Esophagus muscularis mucosa (tissue), 4 donors: Measurements from ENCODE around the gene PRRG1. TPM values are rescaled to one million over a fixed set of nuclear protein-coding genes. Genes with fewer than 3 reads are reported as not detected.

Experiments used
- DNase-seq: peaks from one replicate; pipeline ENCODE4 v3.0.0-alpha.2; 2017; ENCODE audit errors: extremely low spot score
- H3K27ac ChIP-seq, 4 donors: fragments of 200-600 bp; sonication (generic); replicated peaks in 1 of 4; 1 replicate in 3 of 4; 2 replicates in 1 of 4; pipeline ENCODE4 v1.5.1; 2016 to 2019; ENCODE audit warnings: mild to moderate bottlenecking in 1 of 4
- H3K27me3 ChIP-seq, 4 donors: fragments of 200-600 bp; sonication (generic); one replicate each; pipeline versions ENCODE4 v1.5.1 to v1.6.0; 2016 to 2019
- H3K36me3 ChIP-seq, 4 donors: fragments of 200-600 bp; sonication (generic); one replicate each; pipeline ENCODE4 v1.5.1; 2016 to 2019
- H3K4me1 ChIP-seq, 4 donors: fragments of 200-600 bp; sonication (generic); one replicate each; pipeline ENCODE4 v1.5.1; 2016 to 2019
- H3K4me3 ChIP-seq, 4 donors: fragments of 200-600 bp; sonication (generic); 1 replicate in 2 of 4; 2 replicates in 2 of 4; pipeline ENCODE4 v1.5.1; 2016 to 2019; ENCODE audit warnings: mild to moderate bottlenecking in 4 of 4, moderate library complexity in 1 of 4
- H3K9me3 ChIP-seq, 4 donors: fragments of 200-600 bp; sonication (generic); 1 replicate in 3 of 4; 2 replicates in 1 of 4; pipeline ENCODE4 v1.5.1; 2016 to 2019
- EP300 ChIP-seq: sonication (generic); formaldehyde crosslinking; IDR thresholded peaks from one replicate; pipeline ENCODE4 v1.6.1; 2017; ENCODE audit warnings: antibody characterized with exemption
- POLR2A ChIP-seq: fragments of 450-650 bp; IDR thresholded peaks from one replicate; pipeline ENCODE4 v1.6.1; 2017; ENCODE audit warnings: antibody characterized with exemption, moderate library complexity, mild to moderate bottlenecking, low read depth
- POLR2AphosphoS5 ChIP-seq, 2 donors: sonication (generic); formaldehyde crosslinking; IDR thresholded peaks; one replicate each; pipeline ENCODE4 v1.6.1; 2017; ENCODE audit warnings: antibody characterized with exemption in 2 of 2
- WGBS: methylation state at CpG from one replicate; pipeline ENCODE4 v1.1.5; 2018; 5-methylcytosine and 5-hydroxymethylcytosine counted together
- intact Hi-C: fragments of 100-400 bp; cut with DNase I; formaldehyde crosslinking; loops from one replicate; pipeline ENCODE4 v1.15.1; 2023
- total RNA-seq, 4 donors: library from RNA; depleted of rRNA; stranded (reverse); fragments of >200 nt; gene quantifications; one replicate each; pipeline versions ENCODE4 v1.1.0 to v1.2.1, GENCODE V29; 2016
- TF ChIP-seq, protein P1 (sequence below), 3 experiments: fragments of 200-600 bp in 2 of 3; fragments of 450-650 bp in 1 of 3; sonication (generic) in 2 of 3; IDR thresholded peaks; one replicate each; pipeline ENCODE4 v1.5.1; 2017 to 2019; ENCODE audit warnings: antibody characterized with exemption in 3 of 3, mild to moderate bottlenecking in 2 of 3, moderate library complexity in 1 of 3

Gene PRRG1
- total RNA-seq, 4 donors from 2014 or later, result 4.5 to 7.1 (median 5.1) TPM

DNA sequence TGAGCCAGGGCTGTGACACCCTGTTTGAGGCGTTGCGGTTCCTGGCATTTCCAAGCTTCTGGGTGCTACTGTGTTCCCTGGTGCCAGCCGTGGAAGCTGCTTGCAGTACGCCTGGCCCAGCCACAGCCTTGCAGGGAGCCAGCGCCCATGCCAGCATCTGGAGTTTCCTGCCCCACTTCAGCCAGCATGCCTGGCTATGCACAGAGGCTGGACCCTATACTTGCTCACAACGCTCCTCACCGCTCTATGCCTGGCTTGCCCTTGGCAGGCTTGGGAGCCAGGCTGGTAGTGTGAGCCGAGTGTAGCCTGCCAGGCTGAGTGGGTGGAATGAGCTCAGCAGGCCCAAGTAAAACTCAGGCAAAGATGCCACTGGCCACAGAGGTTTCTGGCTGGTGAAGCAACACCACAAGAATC lies 22.4 kb downstream of the PRRG1 start:
- Histone ChIP-seq H3K4me3 (no peak overlapping the region), H3K9me3 (no peaks in the 10 kb centered on the region), H3K27me3 (no peaks in the 10 kb centered on the region), H3K36me3 (no peaks in the 10 kb centered on the region), H3K27ac (no peak overlapping the region), H3K4me1 (peaks cover 0 to 3% (median 0%) of the 10 kb centered on the region in 4 donors)
- intact Hi-C loops, result no loop called here
- TF ChIP-seq POLR2AphosphoS5 (IDR thresholded peaks at IDR 0.05), result no peak
- TF ChIP-seq, protein P1, sequence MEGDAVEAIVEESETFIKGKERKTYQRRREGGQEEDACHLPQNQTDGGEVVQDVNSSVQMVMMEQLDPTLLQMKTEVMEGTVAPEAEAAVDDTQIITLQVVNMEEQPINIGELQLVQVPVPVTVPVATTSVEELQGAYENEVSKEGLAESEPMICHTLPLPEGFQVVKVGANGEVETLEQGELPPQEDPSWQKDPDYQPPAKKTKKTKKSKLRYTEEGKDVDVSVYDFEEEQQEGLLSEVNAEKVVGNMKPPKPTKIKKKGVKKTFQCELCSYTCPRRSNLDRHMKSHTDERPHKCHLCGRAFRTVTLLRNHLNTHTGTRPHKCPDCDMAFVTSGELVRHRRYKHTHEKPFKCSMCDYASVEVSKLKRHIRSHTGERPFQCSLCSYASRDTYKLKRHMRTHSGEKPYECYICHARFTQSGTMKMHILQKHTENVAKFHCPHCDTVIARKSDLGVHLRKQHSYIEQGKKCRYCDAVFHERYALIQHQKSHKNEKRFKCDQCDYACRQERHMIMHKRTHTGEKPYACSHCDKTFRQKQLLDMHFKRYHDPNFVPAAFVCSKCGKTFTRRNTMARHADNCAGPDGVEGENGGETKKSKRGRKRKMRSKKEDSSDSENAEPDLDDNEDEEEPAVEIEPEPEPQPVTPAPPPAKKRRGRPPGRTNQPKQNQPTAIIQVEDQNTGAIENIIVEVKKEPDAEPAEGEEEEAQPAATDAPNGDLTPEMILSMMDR (IDR thresholded peaks at IDR 0.05), result no peak
- no peak for TF ChIP-seq POLR2A
- no peak for TF ChIP-seq EP300
- 85% methylated on average over 6 of the region's 8 CpGs for WGBS
- DNase-seq, result no peak

DNA sequence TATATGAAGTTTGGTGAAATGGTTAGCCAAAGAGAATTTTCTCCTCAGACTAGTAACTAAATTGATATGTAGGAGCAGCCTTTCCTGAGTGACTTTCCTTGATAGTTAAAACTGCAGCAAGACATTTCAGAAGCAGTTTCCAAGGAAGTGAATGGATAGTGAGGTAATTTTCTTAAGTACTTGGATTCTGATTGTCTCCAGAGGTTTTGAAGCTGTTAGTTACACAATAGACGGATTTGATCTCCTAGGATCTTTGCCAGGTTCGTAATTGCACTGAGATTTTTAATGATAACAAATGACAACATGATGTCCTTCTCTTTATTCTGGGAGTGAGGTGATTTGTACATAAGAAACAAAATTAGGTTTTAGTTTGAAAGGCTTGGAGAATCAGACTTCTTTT lies 29.2 kb downstream of the PRRG1 start:
- Histone ChIP-seq H3K9me3 (no peaks in the 10 kb centered on the region), H3K4me1 (peaks cover 0 to 7% (median 6%) of the 10 kb centered on the region in 4 donors), H3K4me3 (no peak overlapping the region), H3K27ac (no peak overlapping the region), H3K36me3 (no peaks in the 10 kb centered on the region), H3K27me3 (no peaks in the 10 kb centered on the region)
- 34% methylated on average over 2 of the region's 2 CpGs for WGBS
- TF ChIP-seq POLR2A, result no peak
- TF ChIP-seq, protein P1 (IDR thresholded peaks at IDR 0.05), result no peak
- no peak for DNase-seq
- intact Hi-C loops, result no loop called here

DNA sequence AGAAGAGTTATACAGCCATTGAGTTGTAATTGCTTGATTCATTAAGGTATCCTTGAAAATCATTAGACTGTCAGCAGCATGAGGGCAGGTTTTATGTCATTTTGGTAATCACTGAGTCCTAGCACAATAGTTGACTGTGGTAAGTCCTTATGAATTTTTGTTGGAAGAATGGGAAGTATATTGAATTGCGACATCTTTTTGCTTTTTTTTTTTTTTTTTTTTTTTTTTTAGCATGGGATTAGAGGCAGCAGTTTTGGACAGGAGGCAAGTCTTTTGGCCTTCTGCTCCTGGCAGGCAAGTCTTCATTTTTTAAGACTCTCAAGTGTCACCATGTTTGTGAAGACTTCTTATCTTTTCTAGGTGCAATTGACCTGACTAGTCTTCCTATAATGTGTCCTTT lies 29.7 kb downstream of the PRRG1 start:
- H3K27ac ChIP-seq, result no peak overlapping the region
- H3K4me1 ChIP-seq, result peaks cover 0 to 7% (median 6%) of the 10 kb centered on the region in 4 donors
- no peak overlapping the region for H3K4me3 ChIP-seq
- H3K9me3 ChIP-seq, result no peaks in the 10 kb centered on the region
- 89% methylated on average over 1 of the region's 1 CpG for WGBS
- intact Hi-C loops, result no loop called here
- DNase-seq, result no peak
- TF ChIP-seq POLR2AphosphoS5 (IDR thresholded peaks at IDR 0.05) (no peak), EP300 (no peak), POLR2A (no peak)
- TF ChIP-seq, protein P1 (IDR thresholded peaks at IDR 0.05), result no peak
- no peaks in the 10 kb centered on the region for H3K36me3 ChIP-seq
- no peaks in the 10 kb centered on the region for H3K27me3 ChIP-seq

DNA sequence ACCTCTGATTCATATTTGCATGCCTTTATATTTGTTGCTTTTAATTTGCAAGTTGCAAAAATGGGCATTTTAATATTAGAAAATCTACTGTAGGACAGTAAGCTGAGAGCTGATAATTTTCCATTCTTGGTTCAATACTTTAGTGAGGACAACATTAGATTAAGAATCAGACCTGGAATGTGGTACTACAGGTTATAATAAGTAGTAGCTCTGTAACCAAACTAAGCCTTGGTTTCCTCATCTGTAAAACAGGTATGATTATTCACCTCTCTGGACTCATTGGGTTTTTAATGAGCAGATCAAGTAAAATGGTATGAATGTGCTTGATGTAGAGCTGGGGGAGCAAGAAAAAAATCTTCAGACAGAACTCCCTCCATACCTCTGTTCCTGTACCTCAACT lies 31.1 kb downstream of the PRRG1 start:
- H3K9me3 ChIP-seq, result no peaks in the 10 kb centered on the region
- TF ChIP-seq POLR2A, result no peak
- TF ChIP-seq EP300, result no peak
- TF ChIP-seq, protein P1 (IDR thresholded peaks at IDR 0.05), result no peak
- no peak for TF ChIP-seq POLR2AphosphoS5 (IDR thresholded peaks at IDR 0.05)
- no peaks in the 10 kb centered on the region for H3K36me3 ChIP-seq
- intact Hi-C loops, result no loop called here
- H3K27ac ChIP-seq, result no peak overlapping the region
- no peak overlapping the region for H3K4me3 ChIP-seq
- DNase-seq, result no peak
- H3K4me1 ChIP-seq, result peaks cover 0 to 7% (median 6%) of the 10 kb centered on the region in 4 donors
- no peaks in the 10 kb centered on the region for H3K27me3 ChIP-seq

DNA sequence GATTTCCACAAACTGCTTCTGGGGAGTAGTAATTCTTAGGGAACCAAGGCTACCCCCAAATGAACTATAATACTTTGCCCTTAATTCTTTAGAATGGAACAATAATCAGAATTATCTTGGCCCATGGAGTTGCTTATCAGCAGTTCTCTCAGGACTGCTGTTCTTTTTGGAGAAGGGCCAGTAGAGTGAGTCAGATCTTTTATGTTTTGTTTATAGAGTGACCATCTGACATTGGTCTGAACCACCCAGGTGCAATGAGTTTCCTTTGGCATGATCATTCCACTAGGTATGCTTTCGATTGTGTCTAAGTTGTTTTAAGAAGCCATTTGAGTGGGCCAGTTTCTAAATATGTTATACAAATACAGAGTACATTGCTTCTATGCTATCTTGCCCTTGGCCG lies 31.8 kb downstream of the PRRG1 start:
- Histone ChIP-seq H3K4me1 (peaks cover 0 to 7% (median 6%) of the 10 kb centered on the region in 4 donors), H3K36me3 (no peaks in the 10 kb centered on the region), H3K27me3 (no peaks in the 10 kb centered on the region), H3K9me3 (no peaks in the 10 kb centered on the region), H3K27ac (no peak overlapping the region), H3K4me3 (no peak overlapping the region)
- no peak for DNase-seq
- 68% methylated on average over 2 of the region's 2 CpGs for WGBS
- intact Hi-C loops, result no loop called here
- TF ChIP-seq POLR2A (no peak), EP300 (no peak), POLR2AphosphoS5 (IDR thresholded peaks at IDR 0.05) (no peak)
- TF ChIP-seq, protein P1 (IDR thresholded peaks at IDR 0.05), result no peak
